Rectal smooth muscle tissue (tissue), 1 donor: Measurements from ENCODE around the gene ICE2.
A peak's percentile ranks its signal among the peaks of the same experiment; 100 is the strongest.

Source experiments
- H3K27ac ChIP-seq: one replicate; pipeline ENCODE4 v1.7.0; 2013; ENCODE audit warnings: low read depth, low read length, inconsistent platforms
- H3K27me3 ChIP-seq: one replicate; pipeline ENCODE4 v1.7.0; 2013; ENCODE audit warnings: low read length; ENCODE audit not compliant: control insufficient read depth, insufficient read depth
- H3K36me3 ChIP-seq: one replicate; pipeline ENCODE4 v1.7.0; 2013; ENCODE audit warnings: low read length; ENCODE audit not compliant: control insufficient read depth, insufficient read depth
- H3K4me1 ChIP-seq: one replicate; pipeline ENCODE4 v1.7.0; 2013; ENCODE audit warnings: low read length; ENCODE audit not compliant: control insufficient read depth, insufficient read depth
- H3K4me3 ChIP-seq: one replicate; pipeline ENCODE4 v1.7.0; 2013; ENCODE audit warnings: low read length
- H3K9ac ChIP-seq: one replicate; pipeline ENCODE4 v1.7.0; 2013; ENCODE audit warnings: low read length

The ICE2 gene

GRCh38 chr15:60478566-60479360 is at the start of gene ICE2:
Gene ICE2 (minus strand): TSS chr15:60479142. CDS start chr15:60477977, 1,165 bp downstream.
- H3K27me3 ChIP-seq = no peaks in the 10 kb centered on the region
- peak within 1 kb of the TSS; percentile 97 for H3K27ac ChIP-seq
- H3K4me1 ChIP-seq = peaks cover 21% of the 10 kb centered on the region
- peaks cover 8% of the 10 kb centered on the region for H3K36me3 ChIP-seq
- H3K4me3 ChIP-seq = peak within 1 kb of the TSS; percentile 97
- H3K9ac ChIP-seq = peak within 1 kb of the TSS; percentile 97

- H3K4me3 ChIP-seq = no peak overlapping the region
These were observed 49.6 kb upstream of the ICE2 start for GRCh38 chr15:60528530-60528929.

GRCh38 chr15:60527456-60527855 is 48.5 kb upstream of the ICE2 start:
- H3K4me1 ChIP-seq = no peaks in the 10 kb centered on the region
- no peak overlapping the region for H3K9ac ChIP-seq
- no peak overlapping the region for H3K27ac ChIP-seq
- no peaks in the 10 kb centered on the region for H3K36me3 ChIP-seq
- H3K27me3 ChIP-seq = no peaks in the 10 kb centered on the region
- no peak overlapping the region for H3K4me3 ChIP-seq

More at GRCh38 chr15:60528530-60528929, 49.6 kb upstream of the ICE2 start:
- Histone ChIP-seq H3K27me3 (no peaks in the 10 kb centered on the region), H3K4me1 (no peaks in the 10 kb centered on the region), H3K9ac (no peak overlapping the region), H3K27ac (no peak overlapping the region), H3K36me3 (no peaks in the 10 kb centered on the region)

GRCh38 chr15:60526127-60526616 is 47.2 kb upstream of the ICE2 start:
- H3K4me3 ChIP-seq = no peak overlapping the region
- H3K27ac ChIP-seq = no peak overlapping the region
- no peaks in the 10 kb centered on the region for H3K27me3 ChIP-seq
- H3K9ac ChIP-seq = no peak overlapping the region
- no peaks in the 10 kb centered on the region for H3K4me1 ChIP-seq
- no peaks in the 10 kb centered on the region for H3K36me3 ChIP-seq

GRCh38 chr15:60525341-60526039 is 46.5 kb upstream of the ICE2 start:
- Histone ChIP-seq H3K9ac (no peak overlapping the region), H3K4me3 (no peak overlapping the region), H3K27me3 (no peaks in the 10 kb centered on the region), H3K27ac (no peak overlapping the region), H3K36me3 (no peaks in the 10 kb centered on the region), H3K4me1 (no peaks in the 10 kb centered on the region)

GRCh38 chr15:60523056-60523455 is 44.1 kb upstream of the ICE2 start:
- Histone ChIP-seq H3K27ac (no peak overlapping the region), H3K4me1 (no peaks in the 10 kb centered on the region), H3K36me3 (no peaks in the 10 kb centered on the region), H3K27me3 (no peaks in the 10 kb centered on the region), H3K4me3 (no peak overlapping the region), H3K9ac (no peak overlapping the region)

GRCh38 chr15:60520825-60521368 is 42.0 kb upstream of the ICE2 start:
- H3K4me1 ChIP-seq = no peaks in the 10 kb centered on the region
- H3K9ac ChIP-seq = no peak overlapping the region
- no peaks in the 10 kb centered on the region for H3K36me3 ChIP-seq
- H3K4me3 ChIP-seq = no peak overlapping the region
- no peaks in the 10 kb centered on the region for H3K27me3 ChIP-seq
- H3K27ac ChIP-seq = no peak overlapping the region

GRCh38 chr15:60520013-60520824 is 41.3 kb upstream of the ICE2 start:
- Histone ChIP-seq H3K4me1 (no peaks in the 10 kb centered on the region), H3K9ac (no peak overlapping the region), H3K4me3 (no peak overlapping the region), H3K27ac (no peak overlapping the region), H3K27me3 (no peaks in the 10 kb centered on the region), H3K36me3 (no peaks in the 10 kb centered on the region)

- no peak overlapping the region for H3K9ac ChIP-seq
- no peak overlapping the region for H3K27ac ChIP-seq
These were observed 40.3 kb upstream of the ICE2 start for GRCh38 chr15:60519218-60519617.

GRCh38 chr15:60518511-60518910 is 39.6 kb upstream of the ICE2 start:
- Histone ChIP-seq H3K36me3 (no peaks in the 10 kb centered on the region), H3K4me1 (no peaks in the 10 kb centered on the region), H3K4me3 (no peak overlapping the region), H3K9ac (no peak overlapping the region), H3K27ac (no peak overlapping the region), H3K27me3 (no peaks in the 10 kb centered on the region)

More at GRCh38 chr15:60519218-60519617, 40.3 kb upstream of the ICE2 start:
- no peak overlapping the region for H3K4me3 ChIP-seq
- no peaks in the 10 kb centered on the region for H3K27me3 ChIP-seq
- no peaks in the 10 kb centered on the region for H3K36me3 ChIP-seq
- no peaks in the 10 kb centered on the region for H3K4me1 ChIP-seq

GRCh38 chr15:60514261-60514881 is 35.4 kb upstream of the ICE2 start:
- Histone ChIP-seq H3K9ac (no peak overlapping the region), H3K4me3 (no peak overlapping the region), H3K36me3 (no peaks in the 10 kb centered on the region), H3K27ac (no peak overlapping the region), H3K27me3 (no peaks in the 10 kb centered on the region), H3K4me1 (no peaks in the 10 kb centered on the region)
